ENCODE results near the gene NT5DC2.

Gene NT5DC2

GRCh38 chr3:52477076-52477795 is 56.4 kb downstream of the NT5DC2 start:
- DNase-seq (ENCODE audit: low read depth, low spot score) = no peak
- no peak overlapping the region for H3K4me3 ChIP-seq (ENCODE audit: low read depth, low read length)
- POLR2A ChIA-PET = no interaction called here
- no peak for TF ChIP-seq CTCF (IDR thresholded peaks at IDR 0.05; ENCODE audit: insufficient read depth, low read length, missing control alignments)
- CTCF ChIA-PET = no interaction called here

Data from AG04449 (cell line).